Activated T-helper 2 cell treated with anti-CD3 and anti-CD28 coated beads, Interferon-gamma antibody, Interleukin-2, Interleukin-4, amounts not matched to agents 10 μg/mL and 5 μg/mL and 100 μg/mL, durations not matched to agents 14 hours and 24 hours and 36 hours (primary cell): ENCODE results near the gene TRAF3. TPM values are rescaled to one million over a fixed set of nuclear protein-coding genes. Genes with fewer than 3 reads are reported as not detected.

Experiments
- DNase-seq: peaks from one replicate; pipeline ENCODE4 v3.0.0; 2021; ENCODE audit warnings: low spot score
- H3K27ac Mint-ChIP-seq: one replicate; pipeline ENCODE4 v1.8.0; 2021; ENCODE audit warnings: mixed read lengths
- H3K27me3 Mint-ChIP-seq: one replicate; pipeline ENCODE4 v1.8.0; 2021; ENCODE audit warnings: low read depth, mixed read lengths
- H3K36me3 Mint-ChIP-seq: one replicate; pipeline ENCODE4 v1.8.0; 2021; ENCODE audit warnings: low read depth, mixed read lengths
- H3K4me1 Mint-ChIP-seq: one replicate; pipeline ENCODE4 v1.8.0; 2021; ENCODE audit warnings: low read depth, mixed read lengths
- H3K4me3 Mint-ChIP-seq: one replicate; pipeline ENCODE4 v1.8.0; 2021; ENCODE audit warnings: low read depth, mild to moderate bottlenecking, moderate library complexity, mixed read lengths
- H3K9me3 Mint-ChIP-seq: one replicate; pipeline ENCODE4 v1.8.0; 2021; ENCODE audit warnings: mixed read lengths
- intact Hi-C: fragments of 100-400 bp; cut with micrococcal nuclease; formaldehyde crosslinking; loops from one replicate; pipeline ENCODE4 v1.15.1; 2023
- total RNA-seq: library from RNA; stranded (reverse); gene quantifications from 2 replicates; pipeline ENCODE4 v1.2.3, GENCODE V29; 2022

Gene TRAF3
- total RNA-seq, 1 donor from 2014 or later, result 67.8 TPM

DNA sequence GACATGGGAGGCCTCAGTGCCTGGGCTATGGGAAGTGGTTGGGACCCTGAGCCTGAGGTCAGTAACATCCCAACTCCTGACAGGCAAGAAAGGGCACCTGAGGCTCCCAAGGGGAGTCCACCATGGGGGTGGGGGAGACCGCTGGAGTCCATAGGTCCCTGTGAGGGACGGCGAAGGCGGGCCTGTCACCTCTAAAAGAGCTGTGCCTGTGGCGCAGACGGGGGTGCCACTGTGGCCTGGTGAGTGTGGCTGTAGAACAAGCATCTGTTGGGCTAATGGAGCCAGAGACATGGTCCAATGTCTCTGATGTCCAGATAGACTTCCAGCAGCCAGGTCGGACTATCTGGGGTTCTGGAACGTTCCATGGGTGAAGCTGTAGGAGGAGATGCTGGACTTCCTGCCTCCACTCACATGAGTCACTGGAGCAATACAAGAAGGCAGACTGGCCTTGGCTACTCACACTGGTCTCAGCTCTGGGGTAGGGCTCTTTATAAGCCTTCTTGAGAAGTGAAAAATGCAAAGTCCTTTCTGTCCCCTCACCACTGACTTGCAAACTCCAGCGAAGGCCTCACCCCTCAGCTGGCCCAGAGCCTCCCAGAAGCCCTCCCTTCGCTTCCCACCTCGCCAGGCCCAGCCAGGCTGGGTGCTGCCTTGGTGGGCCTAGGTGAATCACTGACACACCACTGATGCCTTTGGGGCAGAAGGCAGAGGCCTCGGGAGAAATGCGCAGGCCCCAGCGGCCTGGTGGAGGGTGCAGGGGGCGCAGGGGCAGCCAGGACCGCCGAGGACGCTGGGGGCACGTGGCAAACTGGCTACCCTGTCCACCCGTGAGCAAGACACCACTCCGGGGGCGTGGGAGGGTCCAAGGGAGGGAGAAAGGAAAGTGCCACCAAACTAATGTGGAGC lies 1.1 kb upstream of the TRAF3 start:
- H3K27me3 Mint-ChIP-seq, result no peaks in the 10 kb centered on the region
- DNase-seq, result peak; percentile 17
- peaks cover 28% of the 10 kb centered on the region for H3K36me3 Mint-ChIP-seq
- H3K9me3 Mint-ChIP-seq, result no peaks in the 10 kb centered on the region
- intact Hi-C loops, result loop anchor here (1.0 to 10.0 kb wide), 4 partner anchors 82 to 184 kb away; partner anchors contain the start of gene RCOR1
- H3K4me3 Mint-ChIP-seq, result peak overlapping the region; percentile 77
- peak overlapping the region; percentile 96 for H3K27ac Mint-ChIP-seq
- H3K4me1 Mint-ChIP-seq, result peaks cover 43% of the 10 kb centered on the region

GRCh38 chr14:102777711-102778337 lies 575 bp downstream of the TRAF3 start:
- peaks cover 35% of the 10 kb centered on the region for H3K36me3 Mint-ChIP-seq
- H3K4me3 Mint-ChIP-seq, result peak overlapping the region; percentile 86
- peaks cover 48% of the 10 kb centered on the region for H3K4me1 Mint-ChIP-seq
- no peaks in the 10 kb centered on the region for H3K9me3 Mint-ChIP-seq
- intact Hi-C loops, result loop anchor here (1.0 to 10.0 kb wide), 5 partner anchors 27 to 186 kb away; partner anchors contain the start of gene RCOR1
- peak; percentile 15 for DNase-seq
- H3K27me3 Mint-ChIP-seq, result no peaks in the 10 kb centered on the region
- H3K27ac Mint-ChIP-seq, result peak overlapping the region; percentile 83

- Mint-ChIP-seq H3K36me3 (peaks cover 37% of the 10 kb centered on the region), H3K4me3 (peak overlapping the region; percentile 86), H3K4me1 (peaks cover 48% of the 10 kb centered on the region), H3K27ac (peak overlapping the region; percentile 83), H3K9me3 (no peaks in the 10 kb centered on the region), H3K27me3 (no peaks in the 10 kb centered on the region)
- DNase-seq, result peak; percentile 20
- intact Hi-C loops, result loop anchor here (1.0 to 10.0 kb wide), 4 partner anchors 27 to 186 kb away; partner anchors contain the start of gene RCOR1
Measured at GRCh38 chr14:102778338-102779083, 1.3 kb downstream of the TRAF3 start.

DNA sequence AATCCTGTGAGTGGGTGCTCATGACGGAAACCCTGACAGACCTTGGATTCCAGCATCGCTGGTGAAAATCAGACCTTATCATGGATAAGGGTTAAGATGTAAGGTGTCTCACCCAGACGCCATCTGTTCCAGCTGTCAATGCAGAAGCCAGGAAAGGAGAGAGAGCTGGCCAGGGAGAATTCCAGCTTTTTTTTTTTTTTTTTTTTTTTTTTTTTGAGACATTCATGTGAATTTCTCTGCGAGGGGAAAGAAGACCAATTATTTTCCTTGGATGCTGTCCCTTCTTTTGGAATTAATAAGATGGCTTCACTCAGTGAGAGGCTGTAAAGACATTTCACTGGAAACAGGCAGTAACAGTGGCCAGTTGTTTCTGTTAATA lies 1.8 kb downstream of the TRAF3 start:
- no peak for DNase-seq
- intact Hi-C loops, result loop anchor here (2.0 to 10.0 kb wide), 3 partner anchors 52 to 187 kb away; partner anchors contain the start of gene RCOR1
- Mint-ChIP-seq H3K36me3 (peaks cover 37% of the 10 kb centered on the region), H3K4me3 (peak overlapping the region; percentile 86), H3K9me3 (no peaks in the 10 kb centered on the region), H3K4me1 (peaks cover 52% of the 10 kb centered on the region), H3K27ac (peak overlapping the region; percentile 83), H3K27me3 (no peaks in the 10 kb centered on the region)

- H3K4me3 Mint-ChIP-seq, result peak overlapping the region; percentile 86
- peaks cover 50% of the 10 kb centered on the region for H3K4me1 Mint-ChIP-seq
- no peak for DNase-seq
- intact Hi-C loops, result loop anchor here (2.0 to 10.0 kb wide), 3 partner anchors 51 to 187 kb away; partner anchors contain the start of gene RCOR1
- H3K36me3 Mint-ChIP-seq, result peaks cover 37% of the 10 kb centered on the region
- H3K9me3 Mint-ChIP-seq, result no peaks in the 10 kb centered on the region
- peak overlapping the region; percentile 18 for H3K27ac Mint-ChIP-seq
- no peaks in the 10 kb centered on the region for H3K27me3 Mint-ChIP-seq
Measured at GRCh38 chr14:102779574-102780315, 2.5 kb downstream of the TRAF3 start.

DNA sequence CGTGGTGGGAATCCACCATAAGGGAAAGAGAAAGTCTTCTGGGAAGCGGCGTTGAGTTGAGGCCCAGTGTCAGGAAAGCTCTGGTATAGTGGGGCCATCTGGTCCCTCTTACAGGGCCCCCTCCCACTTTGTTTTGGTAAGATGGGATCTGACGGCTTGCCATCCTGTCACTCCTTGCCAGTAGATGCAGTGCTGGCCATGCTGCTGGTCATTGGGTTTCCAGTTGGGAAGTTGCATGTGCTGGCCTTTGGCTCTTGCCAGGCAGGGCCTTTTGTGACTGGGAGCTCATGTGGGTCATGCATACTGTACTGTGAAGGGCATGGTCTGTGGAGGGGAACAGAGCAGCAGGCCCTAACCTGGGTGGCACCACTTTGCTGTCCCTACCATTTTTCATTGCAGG lies 3.8 kb downstream of the TRAF3 start:
- intact Hi-C loops, result no loop called here
- Mint-ChIP-seq H3K4me1 (peaks cover 54% of the 10 kb centered on the region), H3K9me3 (no peaks in the 10 kb centered on the region), H3K27ac (no peak overlapping the region), H3K27me3 (no peaks in the 10 kb centered on the region), H3K4me3 (peak overlapping the region; percentile 54), H3K36me3 (peaks cover 45% of the 10 kb centered on the region)
- DNase-seq, result no peak

DNA sequence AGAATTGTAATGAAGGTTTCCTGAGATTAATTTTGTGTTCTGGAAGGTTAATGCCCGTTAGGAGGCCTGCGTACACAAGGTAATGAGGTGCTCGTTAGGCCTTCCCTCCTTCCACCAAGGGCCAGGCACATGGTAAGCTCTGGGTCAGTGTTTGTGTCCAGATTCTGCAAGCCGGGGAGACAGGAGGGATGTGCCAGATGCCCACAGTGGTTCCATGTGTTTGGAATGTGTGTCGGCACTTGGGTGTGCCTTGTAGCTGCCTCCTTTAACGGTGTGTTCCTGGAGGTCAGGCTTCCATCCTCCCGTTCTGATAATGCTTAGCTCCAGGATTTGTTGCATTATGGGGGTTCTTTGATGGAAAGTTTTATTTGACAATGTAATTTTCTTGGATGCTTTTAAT lies 5.7 kb downstream of the TRAF3 start:
- no peak for DNase-seq
- Mint-ChIP-seq H3K27ac (no peak overlapping the region), H3K27me3 (no peaks in the 10 kb centered on the region), H3K4me3 (no peak overlapping the region), H3K4me1 (peaks cover 55% of the 10 kb centered on the region), H3K36me3 (peaks cover 50% of the 10 kb centered on the region), H3K9me3 (no peaks in the 10 kb centered on the region)
- intact Hi-C loops, result no loop called here

DNA sequence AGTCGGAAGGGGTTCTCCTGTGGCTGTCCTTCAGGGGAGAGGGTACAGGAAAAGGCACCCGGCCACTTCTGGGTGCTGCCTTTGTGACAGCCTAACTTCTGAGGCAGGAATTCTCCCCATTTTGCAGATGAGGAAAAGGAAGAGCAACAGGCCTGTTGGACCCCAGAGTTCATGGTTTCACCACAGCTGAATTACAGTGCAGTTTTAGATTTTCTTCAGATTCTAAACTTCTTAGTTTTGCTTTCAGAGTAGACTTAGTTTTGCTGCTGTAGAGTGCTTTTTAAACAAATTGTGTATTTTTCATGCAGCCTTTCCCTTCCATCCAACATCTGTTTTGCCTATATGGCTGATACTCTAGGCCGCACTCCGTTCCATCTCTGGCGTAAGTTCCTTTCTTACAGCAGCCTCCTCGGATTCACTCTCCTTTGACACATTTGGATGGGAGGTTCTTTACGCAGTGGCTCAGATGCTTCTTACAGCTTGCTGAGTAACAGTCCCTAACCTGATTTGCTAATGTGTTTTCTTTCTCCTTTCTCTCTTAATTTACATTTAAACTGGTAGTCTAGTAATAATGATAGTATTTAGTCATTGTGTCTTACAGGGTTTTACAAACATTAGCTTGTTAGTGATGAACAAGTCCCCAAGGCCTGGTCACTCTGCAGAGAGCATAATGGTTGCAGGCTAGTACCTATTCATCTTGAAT lies 7.8 kb downstream of the TRAF3 start:
- intact Hi-C loops, result no loop called here
- Mint-ChIP-seq H3K27me3 (no peaks in the 10 kb centered on the region), H3K4me1 (peaks cover 54% of the 10 kb centered on the region), H3K9me3 (peaks cover under 1% of the 10 kb centered on the region), H3K4me3 (no peak overlapping the region), H3K27ac (peak overlapping the region; percentile 64), H3K36me3 (peaks cover 45% of the 10 kb centered on the region)
- no peak for DNase-seq

DNA sequence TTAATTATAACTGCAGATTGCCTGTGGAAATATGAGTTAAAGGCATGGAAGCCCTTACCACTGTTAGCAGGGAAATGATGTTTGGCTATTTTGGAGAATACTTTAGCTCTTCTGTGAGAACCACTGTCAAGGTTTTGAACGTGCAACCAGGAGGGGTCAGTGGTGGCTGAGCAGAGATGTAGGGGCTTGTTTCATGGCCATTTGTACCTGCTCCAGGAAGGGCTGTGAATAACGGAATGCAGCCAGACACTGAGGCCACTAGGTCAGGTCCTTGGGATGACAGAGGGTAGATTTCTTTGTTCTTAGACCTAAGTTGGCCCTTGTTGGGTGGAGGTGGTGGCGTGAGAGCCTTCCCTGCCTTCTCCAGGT lies 8.3 kb downstream of the TRAF3 start:
- peaks cover 6% of the 10 kb centered on the region for H3K9me3 Mint-ChIP-seq
- DNase-seq, result no peak
- H3K36me3 Mint-ChIP-seq, result peaks cover 47% of the 10 kb centered on the region
- intact Hi-C loops, result no loop called here
- H3K27me3 Mint-ChIP-seq, result no peaks in the 10 kb centered on the region
- H3K27ac Mint-ChIP-seq, result peak overlapping the region; percentile 64
- peaks cover 56% of the 10 kb centered on the region for H3K4me1 Mint-ChIP-seq
- no peak overlapping the region for H3K4me3 Mint-ChIP-seq

- peaks cover 50% of the 10 kb centered on the region for H3K36me3 Mint-ChIP-seq
- H3K9me3 Mint-ChIP-seq, result peaks cover 15% of the 10 kb centered on the region
- H3K4me1 Mint-ChIP-seq, result peaks cover 55% of the 10 kb centered on the region
- no peak overlapping the region for H3K4me3 Mint-ChIP-seq
- peak overlapping the region; percentile 30 for H3K27ac Mint-ChIP-seq
- no peaks in the 10 kb centered on the region for H3K27me3 Mint-ChIP-seq
- DNase-seq, result no peak
- intact Hi-C loops, result no loop called here
Measured at GRCh38 chr14:102786768-102787167, 9.5 kb downstream of the TRAF3 start.

GRCh38 chr14:102789349-102789748 lies 12.1 kb downstream of the TRAF3 start:
- H3K9me3 Mint-ChIP-seq, result peaks cover 32% of the 10 kb centered on the region
- intact Hi-C loops, result no loop called here
- peaks cover 50% of the 10 kb centered on the region for H3K4me1 Mint-ChIP-seq
- no peak for DNase-seq
- no peaks in the 10 kb centered on the region for H3K27me3 Mint-ChIP-seq
- H3K4me3 Mint-ChIP-seq, result no peak overlapping the region
- no peak overlapping the region for H3K27ac Mint-ChIP-seq
- peaks cover 68% of the 10 kb centered on the region for H3K36me3 Mint-ChIP-seq
